A673 (cell line): ENCODE results near the gene SGPL1. TPM values are rescaled to one million over a fixed set of nuclear protein-coding genes. Genes with fewer than 3 reads are reported as not detected.

Experiments used
- BruUV-seq: library from RNA; stranded (reverse); fragments of 400-500 nt; replicated peaks from 2 replicates; lab custom pipeline; 2021; lab: Mats Ljungman, UMichigan
- CTCF ChIA-PET: fragments of 300-600 bp; sonication (Branson Sonifier 250); formaldehyde crosslinking; loops from one replicate; lab custom pipeline; 2022; ENCODE audit warnings: antibody characterized with exemption; lab: Charles Lee
- POLR2A ChIA-PET: fragments of 300-600 bp; sonication (Branson Sonifier 250); formaldehyde crosslinking; loops from one replicate; lab custom pipeline; 2022; ENCODE audit warnings: antibody characterized with exemption; ENCODE audit not compliant: low non-redundant PET; lab: Charles Lee
- DNase-seq: peaks from one replicate; pipeline ENCODE4 v3.0.0-alpha.2; 2015; ENCODE audit warnings: low spot score
- H3K27ac ChIP-seq: fragments of 200-600 bp; sonication (generic); 2 replicates; pipeline ENCODE4 v1.5.1; 2016; ENCODE audit warnings: mixed run types, low read depth, mild to moderate bottlenecking, mixed read lengths, antibody characterized with exemption, low read length; ENCODE audit not compliant: poor library complexity, severe bottlenecking
- H3K27me3 ChIP-seq: fragments of 200-600 bp; sonication (generic); replicated peaks from 2 replicates; pipeline ENCODE4 v1.6.1; 2017; ENCODE audit warnings: mixed run types, low read depth, mild to moderate bottlenecking, mixed read lengths, antibody characterized with exemption, low read length; ENCODE audit not compliant: insufficient read depth, poor library complexity
- H3K36me3 ChIP-seq: fragments of 200-600 bp; sonication (generic); 2 replicates; pipeline ENCODE4 v1.6.1; 2016; ENCODE audit warnings: mixed run types, mild to moderate bottlenecking, mixed read lengths, antibody characterized with exemption, low read length; ENCODE audit not compliant: insufficient read depth, poor library complexity, severe bottlenecking
- H3K4me1 ChIP-seq: fragments of 200-600 bp; sonication (generic); 2 replicates; pipeline ENCODE4 v1.6.1; 2017; ENCODE audit warnings: mixed run types, mild to moderate bottlenecking, mixed read lengths, antibody characterized with exemption, low read length; ENCODE audit not compliant: insufficient read depth, poor library complexity, severe bottlenecking
- H3K4me3 ChIP-seq: fragments of 200-600 bp; sonication (generic); 2 replicates; pipeline ENCODE4 v1.5.1; 2016; ENCODE audit warnings: low read depth, mixed run types, mild to moderate bottlenecking, mixed read lengths, low read length; ENCODE audit not compliant: poor library complexity, severe bottlenecking
- H3K9me3 ChIP-seq: fragments of 200-600 bp; sonication (generic); 2 replicates; pipeline ENCODE4 v1.6.1; 2016; ENCODE audit warnings: mixed run types, low read depth, mild to moderate bottlenecking, mixed read lengths, antibody characterized with exemption, low read length; ENCODE audit not compliant: poor library complexity, severe bottlenecking
- EZH2 ChIP-seq: fragments of 200-600 bp; sonication (generic); IDR thresholded peaks from 2 replicates; pipeline ENCODE4 v1.6.1; 2017; ENCODE audit warnings: borderline replicate concordance, low read depth, mild to moderate bottlenecking, mixed read lengths, antibody characterized with exemption, low read length; ENCODE audit not compliant: poor library complexity, severe bottlenecking
- intact Hi-C: fragments of 100-400 bp; cut with micrococcal nuclease; formaldehyde crosslinking; loops from one replicate; pipeline ENCODE4 v1.10.0; 2022; ENCODE audit not compliant: unreplicated experiment
- total RNA-seq: library from RNA; stranded (reverse); gene quantifications from 2 replicates; pipeline ENCODE4 v1.2.3, GENCODE V29; 2021
- TF ChIP-seq, protein P1 (sequence below): fragments of 300-800, 200-600 bp; sonication (generic); conservative IDR thresholded peaks from 2 replicates; pipeline ENCODE4 v1.5.1; 2017; ENCODE audit warnings: low read depth, mild to moderate bottlenecking, antibody characterized with exemption, low read length, moderate library complexity, mixed read lengths

The SGPL1 gene
- total RNA-seq, 1 experiment from 2014 or later = 48.6 TPM

DNA sequence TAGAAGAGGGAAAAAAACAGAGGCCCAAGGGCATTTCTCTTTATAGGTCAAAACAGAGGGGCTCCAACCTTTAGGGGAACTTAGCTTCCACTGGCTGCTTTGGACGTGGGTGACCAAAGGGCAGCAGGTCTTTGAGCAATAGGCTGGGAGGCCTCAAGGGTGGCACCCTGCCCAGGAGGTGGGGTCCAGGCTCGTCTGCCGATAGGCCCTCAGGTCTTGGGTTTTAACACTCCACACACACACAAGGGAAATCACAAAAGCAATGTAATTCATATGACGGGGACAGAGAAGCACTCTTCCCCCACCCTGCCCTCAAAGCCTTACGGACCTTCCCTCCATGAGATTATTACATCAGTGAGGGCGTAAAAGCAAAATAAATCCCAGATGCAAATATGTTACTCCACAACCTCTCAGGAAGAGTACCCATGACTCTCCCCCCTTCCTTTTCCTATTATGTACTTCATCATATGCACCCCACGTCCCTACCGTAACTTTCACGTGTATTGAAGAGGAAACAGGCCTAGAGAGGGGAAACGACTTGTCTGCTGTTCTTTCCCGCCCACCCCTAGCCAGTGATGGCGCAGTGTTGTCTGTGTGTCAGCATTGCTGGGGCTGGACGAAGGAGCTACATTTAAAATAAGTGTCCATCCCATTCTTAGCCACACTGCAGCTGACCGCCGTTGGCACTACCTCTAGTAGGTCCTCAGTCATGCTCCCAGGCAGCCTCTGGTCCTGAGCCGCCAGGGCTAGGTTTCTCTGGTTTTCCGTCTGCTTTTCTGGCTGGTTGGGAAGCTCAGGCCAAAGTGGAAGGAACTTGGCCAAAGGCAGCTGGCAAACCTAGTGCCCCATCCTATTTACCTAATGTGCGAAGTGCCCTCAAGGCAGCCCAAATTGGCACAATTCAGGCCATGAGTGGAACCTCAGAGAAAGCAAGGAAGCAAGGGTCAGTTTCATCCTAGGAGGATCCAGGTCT lies 70.5 kb downstream of the SGPL1 start:
- no peak for TF ChIP-seq EZH2
- TF ChIP-seq, protein P1, sequence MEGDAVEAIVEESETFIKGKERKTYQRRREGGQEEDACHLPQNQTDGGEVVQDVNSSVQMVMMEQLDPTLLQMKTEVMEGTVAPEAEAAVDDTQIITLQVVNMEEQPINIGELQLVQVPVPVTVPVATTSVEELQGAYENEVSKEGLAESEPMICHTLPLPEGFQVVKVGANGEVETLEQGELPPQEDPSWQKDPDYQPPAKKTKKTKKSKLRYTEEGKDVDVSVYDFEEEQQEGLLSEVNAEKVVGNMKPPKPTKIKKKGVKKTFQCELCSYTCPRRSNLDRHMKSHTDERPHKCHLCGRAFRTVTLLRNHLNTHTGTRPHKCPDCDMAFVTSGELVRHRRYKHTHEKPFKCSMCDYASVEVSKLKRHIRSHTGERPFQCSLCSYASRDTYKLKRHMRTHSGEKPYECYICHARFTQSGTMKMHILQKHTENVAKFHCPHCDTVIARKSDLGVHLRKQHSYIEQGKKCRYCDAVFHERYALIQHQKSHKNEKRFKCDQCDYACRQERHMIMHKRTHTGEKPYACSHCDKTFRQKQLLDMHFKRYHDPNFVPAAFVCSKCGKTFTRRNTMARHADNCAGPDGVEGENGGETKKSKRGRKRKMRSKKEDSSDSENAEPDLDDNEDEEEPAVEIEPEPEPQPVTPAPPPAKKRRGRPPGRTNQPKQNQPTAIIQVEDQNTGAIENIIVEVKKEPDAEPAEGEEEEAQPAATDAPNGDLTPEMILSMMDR = no peak
- peak overlapping the region; percentile 16 for H3K27ac ChIP-seq
- DNase-seq = no peak
- no peak overlapping the region for H3K4me3 ChIP-seq
- peaks cover 5% of the 10 kb centered on the region for H3K4me1 ChIP-seq
- peaks cover 10% of the 10 kb centered on the region for H3K36me3 ChIP-seq
- POLR2A ChIA-PET = no interaction called here
- BruUV-seq = no TSS peak
- no peaks in the 10 kb centered on the region for H3K27me3 ChIP-seq
- CTCF ChIA-PET = no interaction called here
- H3K9me3 ChIP-seq = no peaks in the 10 kb centered on the region
- intact Hi-C loops = no loop called here

DNA sequence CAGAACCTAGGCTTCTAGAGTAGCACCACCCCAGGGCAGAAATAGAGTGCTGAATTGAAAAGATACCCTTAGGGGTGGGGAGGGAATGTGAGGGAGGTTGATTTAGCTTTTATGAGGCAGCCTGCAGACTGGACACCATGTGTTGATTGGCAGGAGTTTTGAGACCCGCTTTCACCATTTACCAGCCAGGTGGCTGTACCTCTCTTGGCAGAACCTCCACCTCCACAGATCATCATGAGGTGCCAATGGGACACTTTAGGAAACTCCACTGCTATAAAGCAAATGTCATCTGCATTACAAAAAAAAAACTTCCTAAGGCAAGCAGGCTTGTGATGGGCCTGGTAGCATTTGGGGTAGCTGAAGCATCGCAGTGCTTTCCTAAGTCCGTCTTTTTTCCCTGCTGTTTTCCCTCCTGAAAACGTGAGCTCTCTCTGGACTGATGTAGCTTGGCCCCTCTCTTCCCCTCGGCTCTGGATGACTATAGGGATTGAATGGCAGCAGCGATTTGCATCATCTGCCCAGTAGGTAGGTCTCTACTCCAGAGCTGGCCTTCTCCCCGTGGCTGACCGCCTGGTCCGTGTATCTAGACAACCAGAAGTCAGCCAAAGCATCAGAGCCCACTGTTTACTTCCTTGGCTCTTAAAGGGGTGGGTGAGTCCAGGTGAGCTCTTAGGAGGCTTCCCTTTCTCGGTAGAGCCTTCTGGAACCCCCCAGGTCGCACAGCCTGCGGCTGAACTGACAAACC lies 71.3 kb downstream of the SGPL1 start:
- Histone ChIP-seq H3K4me3 (peak overlapping the region; percentile 84), H3K9me3 (no peaks in the 10 kb centered on the region), H3K36me3 (peaks cover 10% of the 10 kb centered on the region), H3K4me1 (peaks cover 5% of the 10 kb centered on the region), H3K27ac (peak overlapping the region; percentile 76), H3K27me3 (no peaks in the 10 kb centered on the region)
- no peak for TF ChIP-seq EZH2
- TF ChIP-seq, protein P1 = no peak
- no TSS peak for BruUV-seq
- intact Hi-C loops = no loop called here
- no peak for DNase-seq
- ChIA-PET POLR2A (interaction anchor here (0.6 kb wide), 1 partner anchor 352 kb away, joined by 3 read pairs; no protein-coding TSS in a partner anchor), CTCF (no interaction called here)

DNA sequence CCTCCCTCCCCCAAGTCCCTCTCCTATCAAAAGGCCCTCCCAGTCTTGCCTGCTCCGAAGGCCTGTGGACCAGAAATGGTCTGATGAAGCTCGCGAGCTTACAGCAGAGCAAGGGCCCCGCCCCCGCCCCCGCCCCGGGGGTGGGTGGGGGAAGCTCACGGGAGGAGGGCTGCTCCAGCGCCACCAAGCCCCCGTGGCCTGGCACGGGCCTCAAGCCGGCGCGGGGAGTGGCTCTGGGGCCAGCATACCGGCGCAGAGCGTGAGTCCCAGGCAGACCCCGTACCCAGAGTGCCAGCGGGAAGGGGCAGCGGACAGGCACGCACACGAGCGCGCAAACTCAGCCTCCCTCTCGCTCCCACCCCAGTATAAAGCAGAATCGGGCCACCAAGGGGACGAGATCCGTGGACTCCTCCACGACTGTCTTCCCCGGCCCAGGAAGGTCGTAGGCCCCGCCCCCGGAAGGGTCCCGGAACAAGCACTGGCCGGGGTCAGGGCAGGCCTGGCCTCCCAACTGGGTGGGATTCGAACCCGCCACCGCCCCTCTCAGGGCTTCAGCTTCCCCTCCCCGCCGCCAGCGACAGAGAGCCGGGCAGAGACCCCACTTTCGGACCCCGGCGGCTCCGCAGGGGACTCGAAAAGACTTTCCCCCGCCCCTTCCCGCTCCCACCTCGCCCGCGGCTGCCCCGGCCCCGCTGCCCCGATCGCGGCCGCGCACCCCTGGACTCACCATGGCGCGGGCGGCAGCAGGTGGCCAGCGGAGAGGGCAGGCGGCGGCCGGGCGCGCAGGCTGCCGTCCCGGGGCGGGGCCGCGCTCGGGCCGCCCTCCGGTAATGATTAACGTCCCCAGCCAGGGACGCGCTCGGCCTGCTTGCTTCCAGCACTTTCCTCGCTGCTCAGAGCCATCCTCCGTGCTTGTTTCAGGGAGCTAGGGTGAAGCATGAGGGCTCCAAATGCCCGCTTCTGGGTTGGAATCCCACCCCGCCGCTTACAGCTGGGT lies 72.4 kb downstream of the SGPL1 start, which contains the start of gene PCBD1:
PCBD1 (minus strand) TSS at position 762 of the 997 bp plus-strand sequence; CDS start at position 730, 32 bp downstream.
- H3K4me1 ChIP-seq = peaks cover 5% of the 10 kb centered on the region
- H3K4me3 ChIP-seq = peak within 1 kb of the TSS; percentile 84
- H3K27ac ChIP-seq = peak within 1 kb of the TSS; percentile 76
- CTCF ChIA-PET = no interaction called here
- BruUV-seq = no TSS peak
- H3K36me3 ChIP-seq = peaks cover 10% of the 10 kb centered on the region
- no peaks in the 10 kb centered on the region for H3K9me3 ChIP-seq
- peak; percentile 87 for DNase-seq
- intact Hi-C loops = no loop called here
- TF ChIP-seq, protein P1 = no peak
- TF ChIP-seq EZH2 = no peak
- POLR2A ChIA-PET = interaction anchor here (0.6 kb wide), 1 partner anchor 351 kb away, joined by 3 read pairs; no protein-coding TSS in a partner anchor
- no peaks in the 10 kb centered on the region for H3K27me3 ChIP-seq
